Subcutaneous adipose tissue (tissue), 4 donors: ENCODE measurements around the gene SPATA18. TPM values are rescaled to one million over a fixed set of nuclear protein-coding genes. Genes with fewer than 3 reads are reported as not detected.

Experiments used
- CTCF ChIP-seq: fragments of 450-650 bp; IDR thresholded peaks from one replicate; pipeline ENCODE4 v1.5.1; 2016; ENCODE audit warnings: low read depth, mild to moderate bottlenecking, control low read depth, antibody characterized with exemption, moderate library complexity
- total RNA-seq, 4 donors: library from RNA; depleted of rRNA; stranded (reverse); fragments of >200 nt; gene quantifications; one replicate each; pipeline ENCODE4 v1.1.0, GENCODE V29; 2016

Gene SPATA18
- total RNA-seq, 4 donors from 2014 or later: 2.4 to 13.7 (median 4.5) TPM

- no peak for TF ChIP-seq CTCF
Measured at GRCh38 chr4:52096048-52096447, 44.9 kb downstream of the SPATA18 start.

DNA sequence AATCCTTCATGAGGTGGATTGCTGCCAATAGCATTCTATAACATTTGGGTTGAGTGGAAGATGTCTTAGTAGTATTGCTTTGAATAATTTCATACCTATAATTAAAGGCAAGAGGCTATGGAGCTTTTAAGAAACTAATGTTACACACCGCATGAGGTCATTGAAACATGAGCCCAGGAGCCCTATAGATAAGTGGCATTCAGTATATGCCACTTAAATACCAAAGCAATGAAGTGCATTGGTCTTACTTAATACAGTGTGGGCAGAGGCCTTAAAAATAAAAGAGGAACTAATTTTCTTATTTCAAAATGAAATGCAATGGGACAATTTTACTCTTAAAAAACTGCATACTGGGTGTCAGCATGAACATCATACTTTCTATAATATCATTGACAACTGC, 47.5 kb downstream of the SPATA18 start:
- no peak for TF ChIP-seq CTCF

DNA sequence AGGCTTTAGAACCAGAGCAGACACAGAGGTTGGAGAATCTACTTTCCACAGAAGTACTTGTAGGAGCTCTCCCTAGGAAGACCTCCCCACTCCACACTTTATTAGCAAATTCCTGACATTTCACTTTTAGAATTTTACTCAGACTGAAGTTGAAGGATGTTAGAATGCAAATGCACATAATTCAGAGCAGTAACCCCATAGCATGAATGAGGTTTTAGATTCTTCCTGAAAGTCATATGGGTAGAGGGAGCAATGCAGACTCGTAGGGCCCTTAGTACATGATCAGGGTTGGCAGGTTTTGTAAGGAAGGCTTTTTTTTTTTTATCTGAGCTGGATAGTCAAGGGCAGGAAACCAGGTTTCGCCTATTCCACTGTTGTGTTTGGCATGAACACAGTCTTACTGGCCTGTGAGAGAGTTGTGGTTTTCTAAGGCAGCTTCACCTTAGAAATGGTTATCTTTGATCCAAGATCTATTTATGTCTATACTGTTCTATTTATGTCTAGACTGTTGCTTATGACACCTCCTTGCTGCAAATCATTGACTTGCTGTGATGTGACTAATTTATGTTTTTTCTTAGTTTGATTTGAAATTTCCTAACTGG, 48.9 kb downstream of the SPATA18 start:
- no peak for TF ChIP-seq CTCF

DNA sequence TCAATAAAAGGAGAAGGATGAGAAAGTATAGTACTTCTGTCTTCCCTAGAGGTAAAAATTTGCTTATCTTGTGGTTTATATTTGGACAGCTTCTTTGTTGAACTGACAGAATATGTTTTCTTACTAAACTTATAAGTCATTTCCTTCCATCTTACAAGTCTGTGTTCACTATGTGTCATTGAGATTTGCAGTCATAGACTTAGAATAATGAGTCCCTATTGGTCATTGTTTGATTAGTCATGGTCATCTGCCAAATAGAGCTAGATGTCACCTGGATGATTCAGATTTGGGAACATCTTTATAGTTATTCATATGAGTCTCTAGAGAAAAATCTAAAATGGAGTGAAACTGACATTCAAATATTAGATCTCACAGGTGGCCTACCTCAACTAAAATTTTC, 51.5 kb downstream of the SPATA18 start:
- TF ChIP-seq CTCF: no peak

DNA sequence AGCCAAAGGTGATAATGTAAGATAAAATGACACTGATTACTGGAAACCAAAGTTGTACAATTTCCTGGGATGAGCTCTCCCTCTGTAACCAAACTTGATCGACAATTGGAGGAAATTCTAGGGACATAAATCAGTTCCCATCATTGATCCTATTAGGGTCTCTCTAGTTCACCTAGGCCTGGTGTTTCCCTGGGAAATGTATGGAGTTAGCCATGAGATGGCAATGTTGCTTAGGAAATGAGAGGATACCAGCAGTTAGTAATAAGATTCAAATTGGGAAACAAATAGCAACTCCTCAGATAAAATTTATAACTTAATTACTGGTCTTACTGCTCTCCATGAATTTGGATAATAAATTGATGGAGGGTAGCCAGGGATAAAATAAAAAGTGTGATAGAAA, 52.2 kb downstream of the SPATA18 start:
- TF ChIP-seq CTCF: no peak

- TF ChIP-seq CTCF: no peak
Measured at GRCh38 chr4:52105276-52105675, 54.2 kb downstream of the SPATA18 start.

- TF ChIP-seq CTCF: no peak
Measured at GRCh38 chr4:52106191-52106590, 55.1 kb downstream of the SPATA18 start.
